Nephron (organoid): ENCODE results near the gene KRTAP10-11.
"Not testable (repeated sequence)": the region's sequence is repeated elsewhere in the genome, so short reads cannot be mapped to it uniquely, and the experiment has no call there.

Experiments
- H3K27ac Mint-ChIP-seq, 3 experiments: 2 replicates each; pipeline ENCODE4 v1.8.0; 2020; ENCODE audit warnings: mixed read lengths in 3 of 3, mild to moderate bottlenecking in 2 of 3, moderate library complexity in 1 of 3
- H3K27me3 Mint-ChIP-seq: 2 replicates; pipeline ENCODE4 v1.8.0; 2021; ENCODE audit warnings: low read depth, mild to moderate bottlenecking, moderate library complexity, mixed read lengths
- H3K36me3 Mint-ChIP-seq: 2 replicates; pipeline ENCODE4 v1.8.0; 2020; ENCODE audit warnings: low read depth, mixed read lengths
- H3K4me1 Mint-ChIP-seq: 2 replicates; pipeline ENCODE4 v1.8.0; 2020; ENCODE audit warnings: mixed read lengths
- H3K4me3 Mint-ChIP-seq, 3 experiments: 2 replicates each; pipeline ENCODE4 v1.8.0; 2020; ENCODE audit warnings: mild to moderate bottlenecking in 3 of 3, mixed read lengths in 3 of 3, moderate library complexity in 2 of 3
- H3K9me3 Mint-ChIP-seq: 2 replicates; pipeline ENCODE4 v1.8.0; 2020; ENCODE audit warnings: mixed read lengths
- TF ChIP-seq, protein P1 (sequence below), 3 experiments: fragments of 200-600 bp; sonication (generic); IDR thresholded peaks; one replicate each; pipeline ENCODE4 v1.5.0; 2021; ENCODE audit warnings: antibody characterized with exemption in 3 of 3; ENCODE audit not compliant: unreplicated experiment in 3 of 3

The KRTAP10-11 gene

DNA sequence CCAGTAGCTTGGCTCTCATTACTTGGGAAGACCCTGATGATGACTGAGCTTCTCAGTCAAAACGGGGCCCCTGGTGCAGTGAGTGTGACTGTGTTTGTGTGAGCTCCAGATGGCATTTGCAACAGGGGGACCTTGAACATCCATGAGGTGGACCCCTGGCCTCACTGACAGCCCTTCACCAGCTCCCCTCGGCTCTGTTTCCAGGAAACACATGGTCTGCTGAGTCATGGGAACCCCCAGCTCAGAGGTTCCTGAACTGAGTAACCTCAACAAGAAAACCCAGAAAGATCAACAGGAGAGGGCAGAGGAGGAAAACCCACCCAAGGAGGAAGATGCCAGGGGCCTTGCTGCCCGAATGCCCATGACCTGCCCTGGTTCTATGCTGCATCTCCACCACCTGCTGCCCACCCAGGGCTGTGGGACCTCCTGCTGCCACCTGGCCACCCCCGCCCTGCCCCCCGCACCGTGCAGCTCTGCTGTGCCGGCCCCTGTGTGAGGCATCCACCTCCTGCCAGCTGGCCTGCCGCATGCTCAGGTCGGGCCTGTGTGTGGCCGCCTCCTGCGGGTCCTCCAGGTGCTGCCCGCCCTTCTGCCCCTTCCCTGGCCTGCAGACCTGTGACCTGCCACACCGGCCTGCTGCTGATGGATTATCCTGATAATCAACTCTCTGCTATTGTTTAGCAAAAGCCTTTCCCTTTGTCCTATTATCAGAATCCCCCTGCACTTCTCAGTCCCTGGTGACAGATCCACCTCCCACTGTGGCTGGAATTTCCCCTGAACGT lies 40.0 kb downstream of the KRTAP10-11 start:
- Mint-ChIP-seq H3K4me3 (no peak overlapping the region), H3K36me3 (no peaks in the 10 kb centered on the region), H3K9me3 (no peaks in the 10 kb centered on the region), H3K27me3 (peaks cover 52% of the 10 kb centered on the region), H3K4me1 (peaks cover 23% of the 10 kb centered on the region), H3K27ac (no peak overlapping the region)
- TF ChIP-seq, protein P1, sequence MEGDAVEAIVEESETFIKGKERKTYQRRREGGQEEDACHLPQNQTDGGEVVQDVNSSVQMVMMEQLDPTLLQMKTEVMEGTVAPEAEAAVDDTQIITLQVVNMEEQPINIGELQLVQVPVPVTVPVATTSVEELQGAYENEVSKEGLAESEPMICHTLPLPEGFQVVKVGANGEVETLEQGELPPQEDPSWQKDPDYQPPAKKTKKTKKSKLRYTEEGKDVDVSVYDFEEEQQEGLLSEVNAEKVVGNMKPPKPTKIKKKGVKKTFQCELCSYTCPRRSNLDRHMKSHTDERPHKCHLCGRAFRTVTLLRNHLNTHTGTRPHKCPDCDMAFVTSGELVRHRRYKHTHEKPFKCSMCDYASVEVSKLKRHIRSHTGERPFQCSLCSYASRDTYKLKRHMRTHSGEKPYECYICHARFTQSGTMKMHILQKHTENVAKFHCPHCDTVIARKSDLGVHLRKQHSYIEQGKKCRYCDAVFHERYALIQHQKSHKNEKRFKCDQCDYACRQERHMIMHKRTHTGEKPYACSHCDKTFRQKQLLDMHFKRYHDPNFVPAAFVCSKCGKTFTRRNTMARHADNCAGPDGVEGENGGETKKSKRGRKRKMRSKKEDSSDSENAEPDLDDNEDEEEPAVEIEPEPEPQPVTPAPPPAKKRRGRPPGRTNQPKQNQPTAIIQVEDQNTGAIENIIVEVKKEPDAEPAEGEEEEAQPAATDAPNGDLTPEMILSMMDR (IDR thresholded peaks at IDR 0.05; ENCODE audit: unreplicated experiment in 3 of 3) = no peak

DNA sequence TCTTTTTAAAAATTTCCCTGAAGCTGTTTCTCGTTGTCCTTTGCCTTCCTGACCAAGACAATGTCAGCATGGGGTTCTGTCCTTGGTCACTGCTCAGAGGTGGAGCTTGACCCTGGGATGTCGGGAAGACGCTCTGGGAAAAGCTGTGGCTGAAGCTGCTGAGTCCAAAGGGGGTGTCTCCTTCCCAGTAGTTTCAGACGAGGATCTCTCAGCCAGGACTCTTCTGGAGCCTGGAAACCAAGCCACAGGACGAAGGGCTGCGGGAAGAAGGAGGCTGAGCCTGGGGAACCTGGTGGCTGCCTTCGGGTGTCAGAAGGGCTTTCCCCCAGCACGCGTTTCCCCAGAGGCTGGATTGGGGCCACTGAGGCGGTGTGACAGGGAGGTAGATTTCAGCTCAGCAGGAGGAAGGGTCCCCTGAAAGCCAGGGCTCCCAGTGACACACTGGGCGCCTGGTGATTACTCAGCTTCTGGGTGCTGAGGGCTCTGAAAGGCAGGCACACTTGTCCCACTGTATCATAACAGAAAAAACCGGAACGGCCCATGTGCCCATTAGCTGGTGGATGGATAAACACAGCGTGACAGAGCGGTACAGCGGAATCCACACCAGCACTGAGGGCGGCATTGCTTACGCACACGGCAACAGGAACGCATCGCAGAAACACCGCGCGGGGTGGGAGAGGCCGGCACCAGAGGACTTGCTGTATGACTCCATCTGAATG lies 40.8 kb downstream of the KRTAP10-11 start:
- Mint-ChIP-seq H3K36me3 (no peaks in the 10 kb centered on the region), H3K4me1 (peaks cover 23% of the 10 kb centered on the region), H3K4me3 (peak overlapping the region in 1 of 3 experiments; percentile 12), H3K27me3 (peaks cover 51% of the 10 kb centered on the region), H3K27ac (no peak overlapping the region), H3K9me3 (peaks cover 4% of the 10 kb centered on the region)
- TF ChIP-seq, protein P1 (IDR thresholded peaks at IDR 0.05; ENCODE audit: unreplicated experiment in 3 of 3) = no peak

DNA sequence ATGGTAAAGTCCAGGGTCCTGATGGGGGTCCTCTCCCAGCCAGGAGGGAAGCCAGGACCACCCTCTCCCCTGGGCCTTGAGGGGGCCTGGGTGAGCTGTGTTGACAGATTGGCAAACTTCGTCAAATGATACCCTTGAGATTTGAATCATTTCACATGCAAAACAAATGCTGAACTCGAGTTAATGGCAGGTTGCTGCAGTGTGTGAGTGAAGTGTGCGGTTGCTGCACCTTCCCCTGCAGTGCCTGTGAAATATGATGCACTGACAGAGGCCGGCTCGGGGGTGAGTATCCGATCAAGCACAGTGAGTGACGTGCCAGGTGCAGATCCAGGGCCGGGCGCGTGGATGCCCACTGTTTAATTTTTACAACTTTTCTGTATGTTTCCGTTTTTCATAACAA lies 41.5 kb downstream of the KRTAP10-11 start:
- TF ChIP-seq, protein P1 (IDR thresholded peaks at IDR 0.05; ENCODE audit: unreplicated experiment in 3 of 3) = no peak
- peaks cover 23% of the 10 kb centered on the region for H3K4me1 Mint-ChIP-seq
- no peaks in the 10 kb centered on the region for H3K36me3 Mint-ChIP-seq
- H3K27ac Mint-ChIP-seq = peak overlapping the region in 2 of 3 experiments; percentile 23 to 53
- peak overlapping the region in 1 of 3 experiments; percentile 12 for H3K4me3 Mint-ChIP-seq
- peaks cover 9% of the 10 kb centered on the region for H3K9me3 Mint-ChIP-seq
- peaks cover 51% of the 10 kb centered on the region for H3K27me3 Mint-ChIP-seq

DNA sequence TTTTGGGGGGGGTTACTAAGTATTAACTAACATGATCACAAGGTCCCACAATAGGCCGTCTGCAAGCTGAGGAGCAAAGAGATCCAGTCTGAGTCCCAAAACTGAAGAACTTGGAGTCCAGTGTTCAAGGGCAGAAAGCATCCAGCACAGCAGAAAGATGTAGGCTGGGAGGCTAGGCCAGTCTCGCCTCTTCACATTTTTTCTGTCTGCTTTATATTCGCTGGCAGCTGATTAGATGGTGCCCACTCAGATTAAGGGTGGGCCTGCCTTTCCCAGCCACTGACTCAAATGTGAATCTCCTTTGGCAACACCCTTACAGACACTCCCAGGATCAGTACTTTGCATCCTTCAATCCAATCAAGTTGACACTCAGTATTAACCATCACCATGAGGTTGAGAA lies 43.5 kb downstream of the KRTAP10-11 start:
- Mint-ChIP-seq H3K4me1 (peaks cover 23% of the 10 kb centered on the region), H3K9me3 (peaks cover 20% of the 10 kb centered on the region), H3K27me3 (peaks cover 45% of the 10 kb centered on the region)
- H3K36me3 Mint-ChIP-seq, H3K27ac Mint-ChIP-seq, H3K4me3 Mint-ChIP-seq: not testable (repeated sequence)

DNA sequence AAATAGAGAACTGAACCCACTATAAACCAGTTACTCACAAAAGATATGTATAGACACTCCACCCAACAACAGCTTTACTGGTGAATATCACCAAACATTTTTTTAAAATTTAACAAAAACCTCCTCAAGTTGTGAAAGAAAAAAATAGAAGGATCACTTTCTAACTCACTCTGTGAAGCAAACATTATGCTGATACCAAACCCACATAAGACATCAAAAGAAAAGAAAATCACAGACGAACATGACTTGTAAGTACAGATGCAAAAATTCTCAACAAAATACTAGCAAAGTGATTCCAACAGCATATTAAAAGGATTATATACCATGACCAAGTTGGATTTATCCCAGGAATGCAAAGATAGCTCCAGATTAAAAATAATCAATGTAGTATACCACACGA lies 45.5 kb downstream of the KRTAP10-11 start:
- Mint-ChIP-seq H3K36me3 (no peaks in the 10 kb centered on the region), H3K27me3 (peaks cover 48% of the 10 kb centered on the region), H3K4me1 (peaks cover 27% of the 10 kb centered on the region), H3K4me3 (no peak overlapping the region), H3K9me3 (peaks cover 27% of the 10 kb centered on the region), H3K27ac (no peak overlapping the region)
- TF ChIP-seq, protein P1 (IDR thresholded peaks at IDR 0.05; ENCODE audit: unreplicated experiment in 3 of 3) = no peak

DNA sequence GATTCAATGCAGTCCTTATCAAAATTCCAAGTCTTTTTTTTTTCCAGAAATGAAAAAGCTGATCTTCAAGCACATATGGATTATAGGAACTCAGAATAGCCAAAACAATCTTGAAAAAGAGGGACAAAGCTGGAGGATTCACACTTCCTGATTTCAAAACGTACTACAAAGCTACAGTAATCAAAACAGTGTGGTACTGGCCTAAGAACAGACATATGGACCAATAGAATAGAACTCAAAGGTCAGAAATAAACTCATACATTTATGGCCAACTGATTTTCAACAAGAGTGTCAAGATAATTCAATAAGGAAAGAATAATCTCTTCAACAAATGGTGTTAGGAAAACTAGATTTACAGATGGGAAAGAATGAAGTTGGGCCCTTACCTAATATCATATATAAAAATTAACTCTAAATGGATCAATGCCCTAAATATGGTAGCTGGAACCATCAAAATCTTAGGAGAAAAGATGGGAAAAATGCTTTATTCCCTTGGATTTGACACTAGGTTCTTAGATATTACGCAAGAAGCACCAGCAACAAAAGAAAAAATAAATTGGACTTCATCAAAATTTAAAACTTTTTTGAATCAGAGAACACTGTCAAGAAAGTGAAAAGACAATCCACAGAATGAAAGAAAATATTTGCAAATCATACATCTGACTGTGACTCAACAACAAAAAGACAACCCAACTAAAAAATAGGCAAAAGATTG lies 46.7 kb downstream of the KRTAP10-11 start:
- Mint-ChIP-seq H3K9me3 (peaks cover 27% of the 10 kb centered on the region), H3K27me3 (peaks cover 47% of the 10 kb centered on the region)

More for the DNA sequence above, 46.7 kb downstream of the KRTAP10-11 start:
- Mint-ChIP-seq H3K36me3 (no peaks in the 10 kb centered on the region), H3K4me3 (no peak overlapping the region), H3K4me1 (peaks cover 19% of the 10 kb centered on the region), H3K27ac (no peak overlapping the region)
- TF ChIP-seq, protein P1 (IDR thresholded peaks at IDR 0.05; ENCODE audit: unreplicated experiment in 3 of 3) = no peak
